Right lobe of liver (tissue), 4 donors: ENCODE results near the gene TMIE.

ENCODE experiments used
- CTCF ChIP-seq, 4 donors: fragments of 200-600 bp in 3 of 4; fragments of 450-650 bp in 1 of 4; IDR thresholded peaks; one replicate each; pipeline versions ENCODE4 v1.5.1 to v1.8.0; 2016 to 2022; ENCODE audit warnings: antibody characterized with exemption in 4 of 4, mild to moderate bottlenecking in 2 of 4
- POLR2A ChIP-seq: fragments of 450-650 bp; IDR thresholded peaks from one replicate; pipeline ENCODE4 v1.6.1; 2017; ENCODE audit warnings: antibody characterized with exemption, mild to moderate bottlenecking
- donor health status: DM: no; HTN: no; CAD: no.
- donor health status: DM: no; HTN: no; CAD: no.
- donor health status: DM: no; HTN: yes; CAD: no.

- peak; percentile 16 to 44 (median 20) for TF ChIP-seq CTCF (IDR thresholded peaks at IDR 0.05)
- TF ChIP-seq POLR2A, result no peak
These were observed 37.5 kb upstream of the TMIE start for GRCh38 chr3:46663591-46664135.
